SIG-M5 (cell line): Measurements from ENCODE around the gene ATP2C2.

Experiments used
- DNase-seq: peaks from one replicate; lab custom pipeline; 2025; lab: John Stamatoyannopoulos, UW

The ATP2C2 gene

DNA sequence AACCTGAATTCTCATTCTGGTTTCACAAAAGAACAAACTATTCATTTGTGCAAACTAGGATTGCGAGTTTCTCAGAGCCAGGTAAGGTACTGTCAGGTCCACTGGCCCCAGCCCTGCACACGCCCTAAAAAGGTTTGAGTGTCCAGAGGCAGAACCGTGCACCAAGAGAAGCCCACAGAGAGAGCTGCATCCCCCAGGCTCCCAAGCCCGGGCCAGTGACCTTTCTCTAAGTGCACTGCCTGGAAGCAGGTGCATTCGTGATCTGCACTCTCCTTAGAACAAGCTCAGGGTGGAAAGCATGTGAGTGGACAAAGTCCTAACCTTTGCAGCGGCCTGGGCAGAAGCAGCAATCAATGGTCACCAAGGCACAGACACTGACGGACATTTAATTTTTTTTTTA lies 109.3 kb downstream of the ATP2C2 start:
- no peak for DNase-seq

DNA sequence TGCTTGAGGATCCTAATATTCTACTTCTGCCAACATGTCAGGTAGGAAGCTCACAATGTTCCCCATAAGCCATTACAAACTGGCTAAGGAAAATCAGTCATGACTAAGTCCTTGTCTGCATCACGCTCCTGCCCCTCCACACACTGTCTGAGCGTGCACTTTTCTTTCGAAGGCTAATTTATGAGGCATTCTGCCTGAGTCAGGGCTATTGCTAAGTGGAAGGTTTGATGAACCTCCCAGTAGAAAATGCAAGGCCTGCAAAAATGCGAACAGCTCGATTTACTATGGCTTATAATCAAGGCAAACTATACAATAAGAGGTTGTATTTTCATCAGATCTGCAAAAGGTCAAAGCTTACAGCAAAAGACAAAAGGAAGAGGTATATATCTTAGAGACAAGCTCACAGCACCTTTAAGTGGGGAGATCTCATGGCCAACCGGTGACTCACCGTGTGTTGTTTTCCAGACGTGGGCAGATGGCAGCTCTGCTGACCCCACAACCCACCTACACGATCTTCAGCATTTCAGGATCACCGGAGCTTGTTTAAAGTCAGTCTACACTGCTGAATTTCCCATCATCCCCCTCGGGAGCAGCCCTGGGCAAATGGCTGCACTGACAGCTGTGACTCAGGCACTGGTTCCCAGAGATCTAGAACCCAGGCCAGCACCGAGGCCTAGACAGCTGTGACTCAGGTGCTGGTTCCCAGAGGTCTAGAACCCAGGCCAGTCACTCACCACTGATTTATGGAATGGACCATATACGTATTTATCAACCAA lies 110.0 kb downstream of the ATP2C2 start:
- no peak for DNase-seq

DNA sequence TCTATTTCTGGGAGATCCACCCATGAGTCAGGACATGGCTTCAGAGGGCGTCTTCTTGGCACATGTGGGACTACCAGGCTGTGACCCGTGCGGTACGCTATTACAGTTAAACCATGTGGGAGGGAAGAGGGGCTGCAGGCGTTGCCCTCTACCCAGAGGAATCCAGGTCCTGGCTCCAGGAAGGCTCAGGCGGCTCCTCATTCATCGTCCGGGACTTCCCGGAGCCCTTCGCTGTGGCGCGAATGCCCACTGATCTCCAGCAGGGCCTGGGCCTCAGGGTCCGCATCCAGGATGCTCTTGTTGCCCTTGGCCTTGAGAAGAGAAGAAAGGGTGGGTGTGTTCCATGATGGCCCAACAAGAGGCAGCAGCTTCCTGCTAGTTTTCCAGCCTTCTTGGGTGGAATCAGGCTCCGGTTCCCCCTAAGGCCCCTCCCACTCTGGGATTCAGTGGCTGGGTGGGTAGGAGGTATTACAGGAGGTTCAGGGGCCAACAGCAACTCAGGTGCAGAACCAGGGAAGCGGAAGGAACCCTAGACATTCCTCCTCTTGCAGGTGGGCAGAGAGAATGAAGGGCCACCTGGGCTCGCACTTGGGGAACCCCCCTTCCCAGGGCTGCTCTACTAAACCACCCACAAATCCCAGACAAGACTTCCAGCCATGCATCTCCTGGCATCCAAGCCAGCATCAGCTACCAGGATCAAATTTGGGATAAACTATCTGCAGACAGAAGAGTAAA lies 111.5 kb downstream of the ATP2C2 start:
- DNase-seq: no peak

DNA sequence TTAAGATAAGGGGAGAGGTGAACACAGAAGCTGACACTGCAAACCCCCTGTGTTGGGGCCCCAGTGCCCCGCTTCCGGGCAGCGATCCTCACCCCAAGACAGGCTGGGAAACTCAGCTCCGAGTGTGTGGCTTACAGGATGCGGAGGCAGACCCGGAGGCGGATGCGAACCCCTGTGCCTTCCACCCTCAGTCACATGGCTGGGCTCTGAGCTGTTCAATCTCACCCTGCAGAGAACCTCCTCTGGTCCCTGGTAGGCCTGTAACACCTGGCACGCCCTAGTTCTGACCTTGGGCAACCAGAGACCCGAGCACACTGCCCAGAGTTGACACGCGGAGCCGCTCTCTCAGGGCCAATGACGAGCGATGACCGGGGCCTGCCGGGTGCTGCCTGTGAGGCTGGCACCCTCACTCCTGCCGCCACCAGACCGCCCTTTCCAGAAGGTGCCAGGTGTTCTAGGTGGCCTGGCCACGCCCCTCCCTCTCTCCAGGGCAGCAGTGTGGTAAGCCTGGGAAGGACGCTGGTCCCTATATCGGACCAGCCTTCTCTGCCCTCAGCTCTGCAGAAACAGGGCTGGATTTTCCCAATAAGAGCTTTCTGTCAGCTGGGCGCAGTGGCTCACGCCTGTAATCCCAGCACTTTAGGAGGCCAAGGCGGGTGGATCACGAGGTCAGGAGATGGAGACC lies 112.9 kb downstream of the ATP2C2 start:
- no peak for DNase-seq

DNA sequence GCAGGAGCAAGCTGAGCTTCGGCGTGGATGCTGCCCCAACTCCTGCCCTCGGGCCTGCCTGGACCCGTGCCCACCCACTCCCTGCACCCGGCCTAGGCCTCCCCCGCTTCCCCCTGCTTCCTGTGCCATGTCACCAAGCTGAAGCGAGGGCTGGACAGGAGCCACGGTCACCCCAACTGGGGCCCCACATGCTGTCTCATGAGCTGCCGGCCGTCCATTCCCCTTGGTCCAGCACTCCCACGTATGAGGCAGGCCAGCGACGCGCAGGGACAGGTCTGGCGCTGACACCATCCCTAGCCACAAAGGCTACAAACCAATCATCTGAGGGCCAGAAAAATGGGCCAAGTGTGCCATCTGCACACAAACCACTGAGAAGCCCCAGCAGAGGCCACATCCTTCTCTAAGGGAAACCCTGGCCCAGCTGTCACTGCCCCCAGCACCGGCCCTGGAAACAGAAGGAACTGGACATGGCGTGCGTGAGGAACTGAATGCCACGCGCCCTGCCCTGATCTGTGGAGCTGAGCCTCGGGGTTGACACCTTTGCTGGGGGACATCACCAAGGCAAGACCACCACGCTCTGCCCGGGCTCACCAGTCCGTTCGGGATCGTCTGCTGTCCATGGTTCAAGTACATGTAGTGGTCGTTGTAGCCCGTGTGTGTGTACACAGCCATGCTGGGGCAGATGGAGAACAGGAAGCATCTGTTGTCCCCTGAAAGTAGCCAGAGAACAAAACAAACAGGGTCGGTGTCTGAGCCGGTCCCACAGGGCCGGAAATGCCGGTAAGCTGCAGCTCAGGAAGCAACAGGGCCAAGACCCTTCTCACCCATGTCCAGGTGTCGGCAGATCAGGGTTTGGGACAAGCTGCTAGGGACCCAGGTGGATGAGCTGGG lies 113.9 kb downstream of the ATP2C2 start:
- DNase-seq: no peak

DNA sequence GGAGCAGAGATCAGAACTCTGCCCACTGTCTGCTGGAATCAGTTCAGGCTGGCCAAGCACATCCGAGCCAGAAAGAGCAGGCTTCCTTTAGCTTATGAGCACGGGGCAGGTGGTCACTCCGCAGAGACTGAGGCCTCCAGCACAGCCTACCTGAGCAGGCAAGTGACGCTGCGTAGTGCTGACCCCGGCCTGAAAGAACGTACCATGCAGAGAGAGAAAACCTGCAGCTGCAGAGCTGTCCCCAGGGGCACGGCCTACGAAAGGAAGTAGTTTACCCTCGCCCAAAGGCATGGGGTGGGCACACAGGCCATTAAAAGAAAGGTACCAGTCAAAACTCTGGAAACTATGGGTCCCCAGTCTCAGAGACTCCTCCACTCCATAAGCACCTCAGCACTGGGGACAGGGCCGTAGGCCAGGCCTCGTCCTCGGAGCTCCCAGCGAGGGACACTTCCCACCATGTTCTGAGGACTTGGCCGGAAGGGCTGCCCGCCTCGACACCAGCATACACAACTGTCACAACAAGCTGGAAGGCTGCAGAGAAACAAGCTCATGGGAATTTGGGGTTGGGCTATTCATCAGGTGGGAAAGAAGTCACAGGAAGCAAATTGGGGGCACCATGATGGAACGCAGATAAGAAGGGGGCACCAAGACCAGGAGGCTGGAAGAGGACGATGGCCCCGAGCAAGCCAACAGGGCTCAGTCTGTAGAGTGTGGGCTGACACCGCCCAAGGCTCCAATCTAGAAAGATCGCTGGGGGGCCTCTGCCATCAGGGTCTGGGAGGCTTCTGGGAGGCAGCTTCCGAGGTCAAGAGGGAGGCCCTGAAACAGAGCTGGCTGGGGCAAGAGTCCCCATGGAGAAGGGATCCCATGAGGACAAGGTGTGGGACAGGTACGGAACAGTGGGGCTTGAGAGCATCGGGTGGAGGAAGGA lies 114.9 kb downstream of the ATP2C2 start:
- no peak for DNase-seq

DNA sequence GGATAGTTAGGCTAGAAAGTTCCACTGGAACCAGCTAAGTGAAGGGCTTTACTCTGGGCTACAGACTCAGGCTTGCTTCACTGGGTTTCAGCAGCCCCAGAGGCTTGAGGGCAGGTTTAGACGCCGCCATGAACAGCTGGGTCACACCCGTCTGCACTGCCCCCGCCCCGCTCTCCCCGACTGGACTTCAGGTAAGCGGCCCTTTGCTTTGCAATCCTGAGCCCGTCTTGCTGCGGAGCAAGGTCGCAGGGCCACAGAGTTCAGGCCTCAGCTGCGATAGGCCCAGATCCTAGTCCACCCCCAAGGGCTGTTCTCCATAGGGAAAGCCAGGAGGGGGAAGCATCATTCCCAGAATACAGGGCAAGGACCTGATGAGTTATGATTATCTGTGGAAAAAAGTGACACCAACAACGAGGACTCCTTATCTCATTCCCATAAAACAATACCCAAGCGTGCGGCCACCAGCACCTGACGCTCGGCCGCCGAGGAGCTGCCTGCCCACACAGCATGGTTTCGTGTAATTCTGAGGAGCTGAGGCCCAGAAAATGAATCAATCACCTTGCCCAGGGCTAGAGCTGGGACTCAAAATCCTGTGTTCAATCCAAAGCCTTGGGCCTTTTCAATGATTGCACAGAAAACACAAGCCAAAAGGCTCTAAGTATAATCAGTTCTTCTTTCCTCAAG lies 115.7 kb downstream of the ATP2C2 start:
- DNase-seq: no peak

DNA sequence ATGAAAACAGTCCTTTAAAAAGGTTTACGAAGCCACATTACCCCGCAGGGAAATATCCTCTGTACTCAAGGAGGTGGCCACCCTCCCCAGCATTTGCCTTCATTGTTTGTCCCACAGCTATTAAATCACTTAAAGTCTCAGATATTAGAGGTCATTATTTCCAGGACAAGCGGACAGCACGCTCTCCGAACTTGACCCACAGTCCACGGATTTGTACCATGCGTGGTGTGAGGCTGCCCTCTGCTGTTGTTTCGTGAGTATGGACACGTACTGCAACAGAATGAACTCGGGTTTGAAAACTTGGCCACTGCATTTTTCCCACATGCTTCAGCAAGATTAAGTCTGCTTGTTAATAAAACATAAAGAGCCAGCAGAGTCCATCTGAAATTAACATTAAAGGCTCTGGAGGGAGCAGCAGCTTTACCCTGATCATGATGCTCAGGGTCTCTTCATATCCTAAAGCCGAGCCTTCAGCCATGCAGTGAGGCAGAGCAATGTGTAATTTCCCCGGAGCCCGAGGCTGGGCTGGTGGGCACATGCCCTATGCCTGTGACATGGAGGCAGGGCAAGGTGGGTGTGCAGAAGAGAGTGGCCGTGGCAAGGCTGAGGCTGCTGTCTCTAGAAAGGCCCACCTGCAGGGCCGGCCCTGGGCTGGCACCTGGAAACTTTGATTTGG lies 116.4 kb downstream of the ATP2C2 start:
- no peak for DNase-seq

DNA sequence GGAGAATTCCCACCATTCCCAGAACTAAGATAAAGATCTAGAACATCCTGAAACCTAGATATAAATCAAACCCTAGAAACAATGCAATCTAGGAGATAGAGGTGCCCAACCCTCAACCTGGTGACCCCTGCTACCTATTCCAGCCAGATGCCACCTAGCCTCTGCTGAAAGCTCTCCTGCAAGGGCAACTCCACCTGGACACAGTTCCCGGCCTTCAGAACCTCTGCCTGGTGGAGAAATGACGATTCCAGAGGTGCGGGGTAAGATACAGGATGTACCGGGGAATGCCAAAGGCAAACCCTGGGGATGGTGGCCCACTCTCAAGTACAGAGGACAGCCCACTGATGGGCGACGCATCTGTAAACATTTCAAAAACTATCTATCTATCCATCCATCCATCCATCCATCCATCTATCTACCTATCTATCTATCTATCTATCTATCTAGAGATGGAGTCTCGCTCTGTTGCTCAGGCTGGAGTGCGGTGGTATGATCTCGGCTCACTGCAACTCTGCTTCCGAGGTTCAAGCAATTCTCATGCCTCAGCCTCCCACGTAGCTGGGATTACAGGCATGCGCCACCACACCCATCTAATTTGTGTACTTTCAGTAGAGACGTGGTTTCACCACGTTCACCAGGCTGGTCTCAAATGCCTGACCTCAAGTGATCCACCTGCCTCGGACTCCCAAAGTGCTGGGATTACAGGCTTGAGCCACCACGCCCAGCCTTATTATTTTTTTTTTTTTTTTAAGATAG lies 117.1 kb downstream of the ATP2C2 start:
- DNase-seq: no peak

DNA sequence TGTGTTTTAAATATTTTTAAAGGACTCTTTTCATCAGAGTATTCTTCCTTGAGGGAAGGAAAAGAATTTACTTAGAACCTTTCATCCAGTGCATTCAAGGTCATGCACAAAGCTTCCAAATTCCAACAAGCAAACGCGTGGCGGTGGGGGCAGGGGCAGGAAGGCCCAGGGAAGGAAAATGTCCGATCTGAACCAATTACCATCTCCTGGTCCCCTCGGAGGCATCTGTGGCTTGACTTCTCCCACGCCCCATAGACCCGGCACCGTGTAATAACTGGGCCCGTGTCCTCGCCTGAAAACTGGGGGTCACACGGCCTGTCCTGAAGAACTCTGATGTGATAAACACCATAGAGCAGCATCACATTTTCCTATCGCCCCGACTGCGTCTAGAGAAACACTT lies 117.8 kb downstream of the ATP2C2 start:
- DNase-seq: no peak

DNA sequence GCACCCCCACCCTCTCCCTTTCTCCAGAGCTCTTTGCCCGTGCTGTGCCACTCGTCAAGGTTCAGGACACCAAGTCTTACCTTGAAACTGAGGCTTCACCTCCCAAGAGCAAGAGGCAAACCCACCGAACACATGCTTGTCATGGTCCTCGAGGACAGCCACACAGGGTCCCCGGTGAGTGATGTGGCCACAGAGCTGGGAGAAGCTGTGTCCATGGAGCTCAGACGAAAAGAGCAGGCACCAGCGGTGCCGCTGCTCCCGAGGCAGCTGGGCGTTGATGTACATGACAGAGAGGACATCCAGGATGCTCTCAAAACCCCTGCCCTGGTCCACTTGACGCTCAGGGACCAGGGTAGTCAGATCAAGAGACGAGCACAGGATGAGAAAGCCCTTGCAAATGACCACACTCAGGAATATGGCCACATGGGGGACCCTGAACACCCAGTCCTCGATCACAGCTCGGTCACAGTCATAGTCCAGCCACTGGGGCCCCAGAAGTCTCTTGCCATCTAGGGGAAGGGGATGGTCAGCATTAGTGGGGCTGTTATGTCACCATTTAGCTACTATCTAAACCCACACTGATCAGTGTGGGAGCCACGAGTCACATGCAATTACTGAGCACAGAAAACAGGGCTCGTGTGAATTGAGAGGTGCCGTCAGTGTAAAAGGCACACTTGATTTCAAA lies 118.4 kb downstream of the ATP2C2 start:
- DNase-seq: no peak

DNA sequence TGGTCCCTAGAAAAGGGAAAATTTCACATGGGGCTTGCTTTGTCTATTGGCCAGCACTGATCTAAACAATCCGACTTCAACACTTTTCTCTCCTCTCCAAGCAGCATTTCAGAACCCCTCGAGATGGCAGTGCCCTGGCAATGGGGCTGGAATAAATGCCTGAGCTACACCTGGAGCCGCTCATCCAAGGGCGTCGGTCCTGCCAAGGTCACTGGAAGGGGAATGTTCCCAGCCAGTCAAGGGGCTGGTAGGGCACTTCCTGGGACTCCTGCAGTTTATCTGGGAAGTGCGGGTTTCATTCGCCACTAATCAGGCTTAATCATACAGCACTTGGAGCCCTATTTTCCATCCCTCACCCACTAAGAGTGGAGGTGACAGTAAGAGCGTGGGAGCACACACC lies 119.0 kb downstream of the ATP2C2 start:
- no peak for DNase-seq

DNA sequence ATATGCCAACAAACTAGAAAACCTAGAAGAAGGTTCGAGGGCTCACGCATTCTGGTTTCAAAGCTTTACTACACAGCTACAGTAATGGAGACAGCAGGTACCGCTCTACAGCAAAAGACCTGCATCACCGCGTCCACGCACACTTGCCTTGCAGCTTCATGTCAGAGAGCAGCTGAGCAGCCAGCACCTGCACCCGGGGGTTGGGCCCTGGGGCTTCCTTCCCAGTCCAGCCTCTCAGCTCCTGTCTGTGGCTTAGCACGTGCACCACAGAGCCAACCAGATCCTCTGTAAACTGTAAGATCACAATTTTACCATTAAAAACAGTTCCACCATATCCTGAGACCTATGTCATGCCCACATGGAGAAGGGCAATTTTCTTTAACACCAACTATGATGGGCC lies 120.8 kb downstream of the ATP2C2 start:
- no peak for DNase-seq

DNA sequence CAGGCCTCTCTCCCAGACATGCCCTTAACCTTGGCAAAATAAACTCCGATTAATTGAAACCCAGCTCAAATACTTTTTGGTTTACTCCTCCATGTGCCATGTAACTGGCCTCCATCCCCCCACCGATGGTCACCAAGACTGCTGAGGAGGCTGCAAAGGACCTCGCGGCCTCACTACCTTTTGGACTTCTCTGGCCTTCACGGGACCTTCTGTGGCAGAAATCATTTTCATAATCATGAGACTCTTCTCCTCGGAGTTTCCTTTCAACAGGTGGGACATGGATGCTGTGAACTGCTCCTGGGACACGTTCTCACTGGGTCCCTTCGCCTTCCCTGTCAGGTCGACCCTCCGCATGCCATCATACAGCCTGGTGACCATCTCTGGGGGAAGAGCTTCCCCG lies 127.2 kb downstream of the ATP2C2 start:
- DNase-seq: no peak

DNA sequence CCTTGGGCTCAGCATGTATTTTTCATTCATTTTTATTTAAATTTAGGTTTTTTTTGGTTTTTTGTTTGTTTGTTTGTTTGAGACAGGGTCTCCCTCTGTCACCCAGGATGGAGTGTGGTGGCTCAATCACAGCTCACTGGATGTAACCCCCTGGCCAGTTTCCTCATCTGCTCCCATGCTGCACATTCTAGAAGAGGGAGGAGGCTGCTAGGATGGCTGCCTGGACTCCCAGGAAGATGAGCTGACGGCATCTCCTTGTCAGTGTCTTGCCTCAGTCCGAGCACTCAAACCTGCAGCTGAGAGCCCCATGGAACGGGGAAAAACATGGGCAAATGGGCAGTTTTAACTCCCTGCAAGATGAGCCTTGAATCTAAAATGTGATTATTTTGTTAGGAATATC lies 128.7 kb downstream of the ATP2C2 start:
- DNase-seq: no peak

DNA sequence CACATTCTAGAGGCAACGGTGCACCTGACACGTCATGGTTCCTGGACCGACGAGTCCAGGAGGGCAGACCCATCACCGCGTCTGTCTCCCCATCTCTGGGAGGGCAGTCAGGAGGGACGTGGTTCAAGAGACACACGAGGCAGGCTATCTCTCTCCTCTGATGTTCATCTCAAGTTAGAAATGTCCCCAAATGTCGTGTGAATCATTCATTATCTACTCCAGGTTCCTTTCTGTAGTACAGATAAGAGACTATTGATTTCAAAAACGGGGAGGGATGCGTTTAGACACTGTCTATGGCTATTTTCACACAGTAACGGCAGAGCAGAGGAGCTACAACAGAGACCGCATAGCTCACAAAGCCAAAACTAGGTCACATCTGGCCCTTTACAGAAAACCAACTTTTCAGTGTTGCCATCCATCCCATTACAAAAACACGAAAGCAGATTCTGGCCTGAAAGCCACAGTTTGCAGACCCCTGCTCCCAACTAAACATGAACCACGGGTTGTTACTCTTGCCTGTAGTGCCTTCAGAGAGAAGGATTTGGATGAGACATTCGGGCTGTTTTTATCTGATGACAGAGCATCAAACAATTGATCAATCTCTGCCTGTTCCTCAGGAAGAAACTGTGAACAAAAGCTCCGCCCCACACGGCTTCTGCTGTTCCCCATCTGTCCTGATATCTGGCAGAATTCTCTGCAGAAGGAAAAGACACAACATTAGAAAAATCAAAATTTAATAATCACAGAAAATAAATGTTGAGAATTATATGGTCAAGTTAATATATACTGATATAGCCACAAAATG lies 129.3 kb downstream of the ATP2C2 start:
- no peak for DNase-seq

DNA sequence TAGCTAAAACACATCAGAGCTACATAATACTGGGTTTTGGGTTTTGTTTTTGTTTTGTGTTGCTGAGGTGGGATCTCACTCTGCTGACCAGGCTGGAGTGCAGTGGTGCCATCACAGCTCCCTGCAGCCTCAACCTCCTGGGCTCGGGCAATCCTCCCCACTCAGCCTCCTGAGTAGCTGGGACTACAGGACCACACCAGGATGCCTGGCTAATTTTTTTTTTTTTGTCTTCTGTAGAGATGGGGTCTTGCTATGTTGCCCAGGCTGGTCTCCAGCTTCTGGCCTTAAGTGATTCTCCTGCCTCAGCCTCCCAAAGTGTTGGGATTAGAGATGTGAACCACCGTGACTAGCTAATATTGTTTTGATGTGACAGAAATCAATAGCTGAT lies 129.9 kb downstream of the ATP2C2 start:
- DNase-seq: no peak
